NCI-H2171 treated with DMSO at 0.1 percent for 48 hours (cell line): Measurements from ENCODE around the gene TLR9.

Source experiments
- DNase-seq: peaks from one replicate; lab custom pipeline; 2025; lab: John Stamatoyannopoulos, UW

The TLR9 gene

GRCh38 chr3:52172262-52172757 lies 53.1 kb downstream of the TLR9 start:
- DNase-seq: no peak

DNA sequence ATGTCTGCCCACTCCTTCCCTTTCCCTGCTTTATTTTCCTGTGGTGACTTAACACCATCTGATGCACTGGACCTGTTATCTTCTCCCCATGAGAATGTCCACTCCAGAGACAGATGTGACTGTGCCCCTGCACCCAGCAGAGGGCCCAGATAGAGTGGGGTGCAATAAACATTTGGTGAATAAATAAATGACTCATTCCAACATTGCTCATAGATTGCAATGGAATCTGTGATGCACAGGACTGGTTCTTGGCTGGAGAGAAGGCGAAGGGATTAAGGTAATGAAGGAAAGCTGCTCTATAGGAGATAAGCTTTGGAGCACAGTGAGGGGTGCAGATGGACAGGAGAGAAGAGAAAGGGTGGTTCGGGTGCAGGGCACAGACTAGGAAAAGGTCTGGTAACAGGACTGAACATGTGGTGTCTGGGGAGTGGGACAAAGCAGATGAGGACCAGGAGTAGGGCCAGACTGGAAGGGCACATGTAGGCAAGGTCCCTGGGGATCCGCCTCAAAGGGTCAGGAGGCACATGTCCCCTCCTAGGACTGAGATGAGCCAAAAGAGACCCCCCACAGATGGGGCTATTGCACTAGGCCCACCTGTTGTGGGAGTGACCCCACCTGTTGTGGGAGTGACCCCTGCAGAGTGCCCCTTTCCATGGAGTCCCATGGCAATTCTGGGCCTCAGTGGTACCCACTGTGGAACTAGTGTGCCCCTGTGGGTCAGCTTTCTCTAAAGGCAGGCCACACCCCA lies 53.8 kb downstream of the TLR9 start:
- DNase-seq: no peak
